Measurements from ENCODE around the gene GSAP. TPM values are rescaled to one million over a fixed set of nuclear protein-coding genes. Genes with fewer than 3 reads are reported as not detected.

Gene GSAP
- total and polyA plus RNA-seq, 9 of the 15 experiments (the other 6 are each of a cell fraction or from before 2014, with no cell fraction given) = 0.13 TPM; not detected in 8

- no peak for TF ChIP-seq ZBTB43 (CRISPR knock-in tag; IDR thresholded peaks at IDR 0.05)
- TF ChIP-seq JUND (IDR thresholded peaks at IDR 0.05; ENCODE audit: borderline replicate concordance, low read depth, low read length) = no peak
- no peak for TF ChIP-seq JUND (tag; IDR thresholded peaks at IDR 0.05; ENCODE audit: borderline replicate concordance, low read depth, low read length)
Measured at GRCh38 chr7:77426521-77427051, 10.4 kb upstream of the GSAP start (continued).

GRCh38 chr7:77426052-77426404 lies 9.9 kb upstream of the GSAP start:
- H2AFZ ChIP-seq (ENCODE audit: low read depth, low read length) = no peak overlapping the region
- WGBS (ENCODE audit: insufficient coverage, low coverage, missing lambda C conversion rate) = 0% methylated on average over 5 of the region's 5 CpGs
- in situ Hi-C loops (cut with MboI) = no loop called here
- no peak for DNase-seq (ENCODE audit: extremely low read depth in 1 of 4, low spot score in 3 of 4)
- H3K4me3 ChIP-seq = no peak overlapping the region
- no peak for FAIRE-seq
- intact Hi-C loops (cut with micrococcal nuclease) = no loop called here
- H4K20me1 ChIP-seq (replicated peaks; ENCODE audit: control insufficient read depth, insufficient read depth, low read length) = no peaks in the 10 kb centered on the region
- ChIA-PET CTCF (ENCODE audit: low intra/inter-chr PET ratio) (no interaction called here), POLR2A (no interaction called here)
- no peaks in the 10 kb centered on the region for H3K36me3 ChIP-seq (ENCODE audit: control insufficient read depth, insufficient read depth, low read length)
- H3K4me2 ChIP-seq (ENCODE audit: insufficient read depth, low read length) = no peak overlapping the region
- no peaks in the 10 kb centered on the region for H3K4me1 ChIP-seq (replicated peaks in 1 of 2; ENCODE audit: control insufficient read depth in 2 of 2, insufficient read depth in 2 of 2, low read length in 2 of 2)
- no TSS peak for BruUV-seq (replicated peaks)
- no peaks in the 10 kb centered on the region for H3K9me3 ChIP-seq (replicated peaks; ENCODE audit: control insufficient read depth, insufficient read depth, low read depth, low read length)
- no peak for ATAC-seq
- H3K9me1 ChIP-seq (ENCODE audit: control insufficient read depth, insufficient read depth, low read length) = no peaks in the 10 kb centered on the region
- TF ChIP-seq SLC30A9 (CRISPR knock-in tag; IDR thresholded peaks at IDR 0.05) (no peak), PHF8 (IDR thresholded peaks at IDR 0.05; ENCODE audit: borderline replicate concordance, low read length) (no peak), PPARD (CRISPR knock-in tag; IDR thresholded peaks at IDR 0.05) (no peak), TEAD2 (tag; IDR thresholded peaks at IDR 0.05) (no peak), RHOXF2B (CRISPR knock-in tag; conservative IDR thresholded peaks at IDR 0.05) (no peak), HINFP (tag; conservative IDR thresholded peaks at IDR 0.05; ENCODE audit: low read depth) (no peak), ZNF449 (CRISPR knock-in tag; IDR thresholded peaks at IDR 0.05) (no peak), ZNF224 (CRISPR knock-in tag; IDR thresholded peaks at IDR 0.05) (no peak), ZNF75A (CRISPR knock-in tag; IDR thresholded peaks at IDR 0.05) (no peak), RAD21 (CRISPR knock-in tag; conservative IDR thresholded peaks at IDR 0.05 in 1 of 2, IDR thresholded peaks at IDR 0.05 in 1 of 2) (no peak), COPS2 (conservative IDR thresholded peaks at IDR 0.05) (no peak), ZNF239 (CRISPR knock-in tag; IDR thresholded peaks at IDR 0.05) (no peak), ZBTB34 (CRISPR knock-in tag; IDR thresholded peaks at IDR 0.05) (no peak)
- no peak overlapping the region for H3K27ac ChIP-seq (ENCODE audit: extremely low read depth, low read depth, low read length)
- H3K79me2 ChIP-seq (ENCODE audit: control insufficient read depth, insufficient read depth, low read length) = no peaks in the 10 kb centered on the region
- no peak overlapping the region for H3K9ac ChIP-seq (ENCODE audit: insufficient read depth in 1 of 2, low read depth in 2 of 2, low read length in 2 of 2)
- peaks cover 33 to 40% of the 10 kb centered on the region in 2 experiments for H3K27me3 ChIP-seq (ENCODE audit: control insufficient read depth in 2 of 2, insufficient read depth in 2 of 2, low read length in 2 of 2)
